Hepatocyte (in vitro differentiated cells): ENCODE data around the gene TRAF2.

Source experiments
- EZH2 ChIP-seq: fragments of 200-600 bp; sonication (generic); IDR thresholded peaks from 2 replicates; pipeline ENCODE4 v1.6.1; 2016; ENCODE audit warnings: antibody characterized with exemption, mild to moderate bottlenecking, borderline replicate concordance
- EZH2phosphoT487 ChIP-seq: fragments of 200-600 bp; sonication (generic); IDR thresholded peaks from one replicate; pipeline ENCODE4 v1.6.1; 2018; ENCODE audit warnings: antibody characterized with exemption, mild to moderate bottlenecking, low read depth, moderate library complexity; ENCODE audit not compliant: unreplicated experiment, severe bottlenecking
- TF ChIP-seq, protein P1 (sequence below): fragments of 200-600 bp; sonication (generic); IDR thresholded peaks from 2 replicates; pipeline ENCODE4 v1.5.1; 2016; ENCODE audit warnings: antibody characterized with exemption, mild to moderate bottlenecking; ENCODE audit not compliant: poor library complexity

DNA sequence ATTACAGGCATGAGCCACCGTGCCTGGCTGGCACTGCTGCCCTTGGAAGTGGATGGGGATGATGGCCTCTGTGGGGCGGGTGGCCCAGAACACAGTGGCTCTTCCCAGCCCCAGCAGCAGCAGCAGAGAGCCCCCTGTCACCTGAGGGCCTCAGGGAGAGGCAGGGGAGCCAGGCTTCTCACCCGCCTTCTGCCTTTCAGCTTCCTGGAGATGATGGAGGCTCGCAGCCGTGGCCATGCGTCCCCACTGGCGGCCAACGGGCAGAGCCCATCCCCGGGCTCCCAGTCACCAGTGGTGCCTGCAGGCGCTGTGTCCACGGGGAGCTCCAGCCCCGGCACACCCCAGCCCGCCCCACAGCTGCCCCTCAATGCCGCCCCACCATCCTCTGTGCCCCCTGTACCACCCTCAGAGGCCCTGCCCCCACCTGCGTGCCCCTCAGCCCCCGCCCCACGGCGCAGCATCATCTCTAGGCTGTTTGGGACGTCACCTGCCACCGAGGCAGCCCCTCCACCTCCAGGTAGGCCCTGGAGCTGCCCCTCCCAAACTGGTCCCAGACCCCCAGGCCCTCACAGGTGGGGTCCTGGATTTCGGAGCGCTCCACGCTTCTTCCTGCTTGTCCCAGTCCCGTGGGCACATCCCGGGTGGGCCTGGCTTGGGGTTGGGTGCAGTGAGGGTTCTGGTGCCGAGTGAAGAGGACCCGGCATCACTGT is 49.0 kb upstream of the TRAF2 start:
- TF ChIP-seq EZH2phosphoT487, result no peak
- no peak for TF ChIP-seq EZH2
- TF ChIP-seq, protein P1, sequence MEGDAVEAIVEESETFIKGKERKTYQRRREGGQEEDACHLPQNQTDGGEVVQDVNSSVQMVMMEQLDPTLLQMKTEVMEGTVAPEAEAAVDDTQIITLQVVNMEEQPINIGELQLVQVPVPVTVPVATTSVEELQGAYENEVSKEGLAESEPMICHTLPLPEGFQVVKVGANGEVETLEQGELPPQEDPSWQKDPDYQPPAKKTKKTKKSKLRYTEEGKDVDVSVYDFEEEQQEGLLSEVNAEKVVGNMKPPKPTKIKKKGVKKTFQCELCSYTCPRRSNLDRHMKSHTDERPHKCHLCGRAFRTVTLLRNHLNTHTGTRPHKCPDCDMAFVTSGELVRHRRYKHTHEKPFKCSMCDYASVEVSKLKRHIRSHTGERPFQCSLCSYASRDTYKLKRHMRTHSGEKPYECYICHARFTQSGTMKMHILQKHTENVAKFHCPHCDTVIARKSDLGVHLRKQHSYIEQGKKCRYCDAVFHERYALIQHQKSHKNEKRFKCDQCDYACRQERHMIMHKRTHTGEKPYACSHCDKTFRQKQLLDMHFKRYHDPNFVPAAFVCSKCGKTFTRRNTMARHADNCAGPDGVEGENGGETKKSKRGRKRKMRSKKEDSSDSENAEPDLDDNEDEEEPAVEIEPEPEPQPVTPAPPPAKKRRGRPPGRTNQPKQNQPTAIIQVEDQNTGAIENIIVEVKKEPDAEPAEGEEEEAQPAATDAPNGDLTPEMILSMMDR, result no peak
